GM12878 (cell line): ENCODE results near the gene FAM50A. TPM values are rescaled to one million over a fixed set of nuclear protein-coding genes. Genes with fewer than 3 reads are reported as not detected.

Source experiments
- ATAC-seq: fragments of 200-7000 bp; cut with Tn5 transposase; 3 replicates; pipeline ENCODE4 v1.9.1; 2020; ENCODE audit warnings: mild to moderate bottlenecking, moderate library complexity
- BruUV-seq: library from RNA; stranded (reverse); fragments of 400-500 nt; replicated peaks from 2 replicates; lab custom pipeline; 2021; lab: Mats Ljungman, UMichigan
- CTCF ChIA-PET: fragments of 300-600 bp; sonication (Branson Sonifier 250); formaldehyde crosslinking; extraction: SDS; loops from one replicate; lab custom pipeline; 2021; ENCODE audit warnings: inconsistent platforms; lab: Yijun Ruan, JAX
- POLR2A ChIA-PET: fragments of 350-600 bp; formaldehyde crosslinking; extraction: SDS; loops from one replicate; lab custom pipeline; 2021; ENCODE audit warnings: inconsistent platforms; lab: Charles Lee
- RAD21 ChIA-PET: fragments of 300-600 bp; sonication (Branson Sonifier 250); formaldehyde crosslinking; loops from one replicate; lab custom pipeline; 2023; ENCODE audit warnings: antibody characterized with exemption; ENCODE audit not compliant: unreplicated experiment; lab: Charles Lee
- SMC1A ChIA-PET: fragments of 300-600 bp; sonication (Branson Sonifier 250); formaldehyde crosslinking; loops from one replicate; lab custom pipeline; 2023; ENCODE audit not compliant: unreplicated experiment, uncharacterized antibody; lab: Charles Lee
- DNase-seq: peaks from one replicate; pipeline ENCODE4 v3.0.0-alpha.2; 2011; ENCODE audit warnings: low read depth, low spot score
- FAIRE-seq: peaks from 3 replicates; lab custom pipeline; 2011; peaks lifted over from hg19 to GRCh38; lab: Jason Lieb, UNC
- H2AFZ ChIP-seq: 2 replicates; pipeline ENCODE4 v1.6.0; 2011; ENCODE audit warnings: low read depth, low read length, control low read depth; ENCODE audit not compliant: control insufficient read depth
- H3K27ac ChIP-seq: 2 replicates; pipeline ENCODE4 v1.5.1; 2011; ENCODE audit warnings: control low read depth; ENCODE audit not compliant: control insufficient read depth, insufficient read depth
- H3K27me3 ChIP-seq, 2 experiments: replicated peaks in 1 of 2; 2 replicates each; pipeline versions ENCODE4 v1.6.0 to v1.6.1; 2011; ENCODE audit warnings: low read length in 1 of 2; ENCODE audit not compliant: control insufficient read depth in 2 of 2, insufficient read depth in 2 of 2
- H3K36me3 ChIP-seq, 2 experiments: 2 replicates each; pipeline ENCODE4 v1.5.1; 2011; ENCODE audit warnings: low read length in 1 of 2; ENCODE audit not compliant: control insufficient read depth in 2 of 2, insufficient read depth in 2 of 2
- H3K4me1 ChIP-seq: 2 replicates; pipeline ENCODE4 v1.6.1; 2011; ENCODE audit warnings: mild to moderate bottlenecking, low read length, moderate library complexity, mixed read lengths; ENCODE audit not compliant: control insufficient read depth, insufficient read depth
- H3K4me2 ChIP-seq: 2 replicates; pipeline ENCODE4 v1.6.0; 2011; ENCODE audit warnings: control low read depth; ENCODE audit not compliant: control insufficient read depth, insufficient read depth
- H3K4me3 ChIP-seq: fragments of 200-600 bp; sonication (generic); 2 replicates; pipeline ENCODE4 v1.5.1; 2016
- H3K79me2 ChIP-seq: 2 replicates; pipeline ENCODE4 v1.6.0; 2011; ENCODE audit warnings: low read length; ENCODE audit not compliant: control insufficient read depth, insufficient read depth
- H3K9ac ChIP-seq: 2 replicates; pipeline ENCODE4 v1.8.0; 2011; ENCODE audit warnings: low read length, control low read depth, mixed read lengths; ENCODE audit not compliant: control insufficient read depth, insufficient read depth
- H3K9me3 ChIP-seq: replicated peaks from 3 replicates; pipeline ENCODE4 v1.5.1; 2011; ENCODE audit warnings: mild to moderate bottlenecking, low read length; ENCODE audit not compliant: control insufficient read depth, insufficient read depth
- H4K20me1 ChIP-seq: 2 replicates; pipeline ENCODE4 v1.6.0; 2011; ENCODE audit not compliant: control insufficient read depth, insufficient read depth
- CTCF ChIP-seq, 3 experiments: IDR thresholded peaks in 2 of 3; conservative IDR thresholded peaks in 1 of 3; 2 replicates each; pipeline ENCODE4 v1.5.1; 2011; ENCODE audit warnings: low read depth in 3 of 3, low read length in 3 of 3, mild to moderate bottlenecking in 3 of 3, control low read depth in 2 of 3, moderate library complexity in 2 of 3, inconsistent platforms in 1 of 3, mixed read lengths in 1 of 3; ENCODE audit not compliant: control insufficient read depth in 2 of 3, insufficient read depth in 1 of 3; ENCODE audit errors: extremely low read depth in 1 of 3
- EED ChIP-seq: sonication (generic); IDR thresholded peaks from 2 replicates; pipeline ENCODE4 v1.6.1; 2016; ENCODE audit warnings: antibody characterized with exemption, low read depth
- IKZF2 ChIP-seq, 2 experiments: fragments of 450-650 bp; IDR thresholded peaks; 2 replicates each; pipeline ENCODE4 v1.6.1; 2017; ENCODE audit warnings: mild to moderate bottlenecking in 2 of 2, moderate library complexity in 2 of 2
- IRF3 ChIP-seq: fragments of 450-650 bp; IDR thresholded peaks from 2 replicates; pipeline ENCODE4 v1.6.1; 2014; ENCODE audit warnings: mild to moderate bottlenecking
- IRF4 ChIP-seq: IDR thresholded peaks from 2 replicates; pipeline ENCODE4 v1.6.1; 2011; ENCODE audit warnings: low read depth, low read length
- JUND ChIP-seq: IDR thresholded peaks from 2 replicates; pipeline ENCODE4 v1.6.1; 2012; ENCODE audit warnings: low read depth, mild to moderate bottlenecking, low read length, improper control_type of control experiment, moderate library complexity
- MTA2 ChIP-seq: fragments of 450-650 bp; IDR thresholded peaks from 2 replicates; pipeline ENCODE4 v1.6.1; 2016; ENCODE audit warnings: low read depth, mild to moderate bottlenecking, moderate library complexity
- MTA3 ChIP-seq: IDR thresholded peaks from 2 replicates; pipeline ENCODE4 v1.6.1; 2012; ENCODE audit warnings: low read length, inconsistent platforms, borderline replicate concordance
- NFIC ChIP-seq: IDR thresholded peaks from 2 replicates; pipeline ENCODE4 v1.6.1; 2012; ENCODE audit warnings: low read depth, mild to moderate bottlenecking, inconsistent platforms, low read length, moderate library complexity
- PKNOX1 ChIP-seq: fragments of 450-650 bp; IDR thresholded peaks from 2 replicates; pipeline ENCODE4 v1.6.1; 2016; ENCODE audit warnings: mild to moderate bottlenecking
- POLR2A ChIP-seq: IDR thresholded peaks from 2 replicates; pipeline ENCODE4 v1.6.1; 2011; ENCODE audit warnings: low read depth, mild to moderate bottlenecking, low read length
- RAD51 ChIP-seq: fragments of 450-650 bp; IDR thresholded peaks from 2 replicates; pipeline ENCODE4 v1.6.1; 2016; ENCODE audit warnings: moderate library complexity, mild to moderate bottlenecking, inconsistent platforms
- ZNF24 ChIP-seq: fragments of 450-650 bp; IDR thresholded peaks from 2 replicates; pipeline ENCODE4 v1.6.1; 2017; ENCODE audit warnings: antibody characterized with exemption, mild to moderate bottlenecking
- WGBS: methylation state at CpG from one replicate; pipeline ENCODE4 v1.1.6; 2016; ENCODE audit warnings: low lambda C conversion rate; ENCODE audit not compliant: insufficient replicate concordance, insufficient coverage; ENCODE audit errors: missing lambda C conversion rate; 5-methylcytosine and 5-hydroxymethylcytosine counted together
- in situ Hi-C: fragments of 300-500 bp; cut with MboI; formaldehyde crosslinking; loops from 9 replicates; pipeline ENCODE4 v1.14.3; 2018; ENCODE audit warnings: mixed read lengths
- intact Hi-C: fragments of 100-400 bp; cut with micrococcal nuclease; formaldehyde crosslinking; loops from one replicate; pipeline ENCODE4 v1.14.2; 2022; ENCODE audit not compliant: unreplicated experiment
- polyA plus RNA-seq, 11 experiments: library from polyadenylated mRNA; depleted of rRNA in 4 of 11; unstranded in 6 of 11; stranded (reverse) in 5 of 11; fragments of >200 nt; fragmentation: Nextera tagmentation in 4 of 11; fragmentation: Illumina TruSeq in 1 of 11; extraction: Ambion mirVana in 4 of 11; extraction: Trizol in 1 of 11; gene quantifications; 1 replicate in 1 of 11; 2 replicates in 10 of 11; pipeline versions ENCODE4 v1.2.1 to v1.2.3, GENCODE V29; 2011 to 2016; ENCODE audit warnings: inconsistent platforms in 2 of 11, missing spikeins in 2 of 11, low read depth in 1 of 11
- total RNA-seq, 4 experiments: library from RNA; depleted of rRNA in 3 of 4; stranded (reverse); fragments of >200 nt in 3 of 4; fragmentation: Illumina TruSeq in 1 of 4; extraction: Trizol in 1 of 4; gene quantifications; 2 replicates each; pipeline versions ENCODE4 v1.2.1 to v1.2.3, GENCODE V29; 2013 to 2021

FAM50A gene
- total and polyA plus RNA-seq, 10 of the 15 experiments (the other 5 are each of a cell fraction or from before 2014, with no cell fraction given), result 4.2 to 46.7 (median 34.6) TPM

- no peak overlapping the region for H3K4me3 ChIP-seq
- intact Hi-C loops, result no loop called here
- BruUV-seq, result no TSS peak
- WGBS, result 21% methylated on average over 10 of the region's 10 CpGs
- no peak overlapping the region for H3K4me2 ChIP-seq
- no peaks in the 10 kb centered on the region for H3K27me3 ChIP-seq
- in situ Hi-C loops, result no loop called here
- no peaks in the 10 kb centered on the region for H4K20me1 ChIP-seq
- no peak overlapping the region for H3K27ac ChIP-seq
- TF ChIP-seq IRF4 (no peak), MTA2 (no peak), RAD51 (no peak), MTA3 (no peak), CTCF (IDR thresholded peaks at IDR 0.05 in 2 of 3, conservative IDR thresholded peaks at IDR 0.05 in 1 of 3; ENCODE audit: control insufficient read depth in 2 of 3, extremely low read depth in 1 of 3, insufficient read depth in 1 of 3, low read depth in 3 of 3, low read length in 3 of 3) (no peak), JUND (no peak), EED (no peak), ZNF24 (no peak), IKZF2 (IDR thresholded peaks at IDR 0.05) (no peak), IRF3 (no peak), PKNOX1 (no peak), POLR2A (no peak), NFIC (no peak)
- FAIRE-seq (no peak), DNase-seq (no peak), ATAC-seq (no peak)
- H3K79me2 ChIP-seq, result peaks cover 7% of the 10 kb centered on the region
- ChIA-PET CTCF (no interaction called here), SMC1A (no interaction called here), RAD21 (no interaction called here), POLR2A (interaction anchor here (0.6 kb wide), 1 partner anchor 10 kb away, joined by 3 read pairs; the partner anchor contains the start of gene RPL10)
- no peak overlapping the region for H3K9ac ChIP-seq
- no peaks in the 10 kb centered on the region for H3K4me1 ChIP-seq
- H3K36me3 ChIP-seq, result no peaks in the 10 kb centered on the region
- no peaks in the 10 kb centered on the region; the same call in 2 of the 3 replicates for H3K9me3 ChIP-seq
- H2AFZ ChIP-seq, result no peak overlapping the region
These were observed 35.2 kb upstream of the FAM50A start for GRCh38 chrX:154408659-154409221.
